SK-N-SH treated with all-trans-retinoic acid at 6 μM for 48 hours (cell line): Measurements from ENCODE around the gene ASTN2.

Source experiments
- ATAC-seq: fragments of 200-7000 bp; cut with Tn5 transposase; 3 replicates; pipeline ENCODE4 v1.9.1; 2020; ENCODE audit warnings: mild to moderate bottlenecking, moderate library complexity
- ARNTL ChIP-seq: fragments of 450-650 bp; formaldehyde crosslinking; IDR thresholded peaks from 2 replicates; pipeline ENCODE4 v1.5.0; 2020; ENCODE audit warnings: low read depth, mild to moderate bottlenecking, moderate library complexity, borderline replicate concordance
- BACH2 ChIP-seq: fragments of 250-450 bp; sonication (Bioruptor Pico); IDR thresholded peaks from 2 replicates; pipeline ENCODE4 v1.9.0; 2021; ENCODE audit warnings: mild to moderate bottlenecking, borderline replicate concordance
- CSDC2 ChIP-seq: fragments of 250-450 bp; sonication (Bioruptor Pico); IDR thresholded peaks from 2 replicates; pipeline ENCODE4 v1.5.0; 2020; ENCODE audit warnings: mild to moderate bottlenecking, moderate library complexity
- ESRRG ChIP-seq: fragments of 250-450 bp; sonication (Bioruptor Pico); IDR thresholded peaks from 2 replicates; pipeline ENCODE4 v1.6.1; 2021; ENCODE audit warnings: mild to moderate bottlenecking
- GLIS3 ChIP-seq: fragments of 250-450 bp; sonication (Bioruptor Pico); IDR thresholded peaks from 2 replicates; pipeline ENCODE4 v1.5.0; 2020; ENCODE audit warnings: mild to moderate bottlenecking, moderate library complexity
- ISL1 ChIP-seq: fragments of 250-450 bp; sonication (Bioruptor Pico); IDR thresholded peaks from 2 replicates; pipeline ENCODE4 v2.1.2; 2022; ENCODE audit warnings: mild to moderate bottlenecking, moderate library complexity
- PPARA ChIP-seq: fragments of 250-450 bp; sonication (Bioruptor Pico); IDR thresholded peaks from 2 replicates; pipeline ENCODE4 v1.5.0; 2020; ENCODE audit warnings: mild to moderate bottlenecking, borderline replicate concordance
- RARB ChIP-seq: fragments of 250-450 bp; sonication (Bioruptor Pico); IDR thresholded peaks from 2 replicates; pipeline ENCODE4 v1.8.0; 2021; ENCODE audit warnings: mild to moderate bottlenecking, moderate library complexity
- SNAI2 ChIP-seq: fragments of 250-450 bp; sonication (Bioruptor Pico); IDR thresholded peaks from 2 replicates; pipeline ENCODE4 v1.5.0; 2020; ENCODE audit warnings: mild to moderate bottlenecking, moderate library complexity
- TCF4 ChIP-seq: fragments of 250-450 bp; sonication (Bioruptor Pico); IDR thresholded peaks from 2 replicates; pipeline ENCODE4 v1.8.0; 2021; ENCODE audit warnings: mild to moderate bottlenecking, moderate library complexity, borderline replicate concordance
- TOX ChIP-seq: fragments of 250-450 bp; sonication (Bioruptor Pico); IDR thresholded peaks from 2 replicates; pipeline ENCODE4 v1.8.0; 2021; ENCODE audit warnings: mild to moderate bottlenecking, moderate library complexity, borderline replicate concordance
- ZC3H10 ChIP-seq: fragments of 250-450 bp; sonication (Bioruptor Pico); IDR thresholded peaks from 2 replicates; pipeline ENCODE4 v1.5.1; 2021; ENCODE audit warnings: mild to moderate bottlenecking, moderate library complexity
- ZNF565 ChIP-seq: fragments of 450-650 bp; formaldehyde crosslinking; conservative IDR thresholded peaks from 2 replicates; pipeline ENCODE4 v1.5.0; 2020; ENCODE audit warnings: low read depth, mild to moderate bottlenecking, moderate library complexity
- ZNF70 ChIP-seq: fragments of 450-650 bp; formaldehyde crosslinking; IDR thresholded peaks from 2 replicates; pipeline ENCODE4 v1.5.0; 2020; ENCODE audit warnings: mild to moderate bottlenecking, moderate library complexity
- ZNF8 ChIP-seq: fragments of 450-650 bp; formaldehyde crosslinking; IDR thresholded peaks from 2 replicates; pipeline ENCODE4 v1.5.0; 2020; ENCODE audit warnings: mild to moderate bottlenecking, moderate library complexity
- TF ChIP-seq, protein P1 (sequence below): fragments of 250-450 bp; sonication (Bioruptor Pico); IDR thresholded peaks from 2 replicates; pipeline ENCODE4 v1.5.0; 2020; ENCODE audit warnings: mild to moderate bottlenecking, moderate library complexity
- TF ChIP-seq, protein P2 (sequence below): fragments of 250-450 bp; sonication (Bioruptor Pico); IDR thresholded peaks from 2 replicates; pipeline ENCODE4 v1.5.1; 2020; ENCODE audit warnings: low read depth, mild to moderate bottlenecking, moderate library complexity
- TF ChIP-seq, protein P3 (sequence below): fragments of 250-450 bp; sonication (Bioruptor Pico); IDR thresholded peaks from 2 replicates; pipeline ENCODE4 v1.8.0; 2020; ENCODE audit warnings: mild to moderate bottlenecking, moderate library complexity, borderline replicate concordance
- TF ChIP-seq, protein P4 (sequence below): fragments of 250-450 bp; sonication (Bioruptor Pico); IDR thresholded peaks from 2 replicates; pipeline ENCODE4 v1.8.0; 2021; ENCODE audit warnings: low read depth, mild to moderate bottlenecking, moderate library complexity, borderline replicate concordance

The ASTN2 gene

DNA sequence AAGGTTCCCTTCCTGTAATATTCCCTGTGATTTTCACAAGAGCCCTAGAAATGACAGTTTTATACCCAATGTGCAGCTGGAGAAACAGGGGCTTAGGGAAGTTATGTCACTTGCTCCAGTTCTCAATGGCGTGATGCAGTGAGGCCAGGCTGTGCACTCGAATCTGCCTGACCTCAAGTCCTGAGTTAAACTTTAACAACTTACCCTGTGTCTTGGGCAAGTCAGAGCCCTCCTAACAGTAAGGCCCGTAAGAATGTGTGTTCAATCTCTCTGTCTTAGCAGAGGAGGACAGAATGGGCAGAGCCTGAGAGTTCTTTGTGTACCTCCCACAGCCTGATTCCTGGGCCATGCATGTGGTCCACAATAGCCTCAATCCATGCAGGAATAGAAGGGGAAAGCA, 546.7 kb downstream of the ASTN2 start:
- ATAC-seq = no peak
- TF ChIP-seq, protein P1, sequence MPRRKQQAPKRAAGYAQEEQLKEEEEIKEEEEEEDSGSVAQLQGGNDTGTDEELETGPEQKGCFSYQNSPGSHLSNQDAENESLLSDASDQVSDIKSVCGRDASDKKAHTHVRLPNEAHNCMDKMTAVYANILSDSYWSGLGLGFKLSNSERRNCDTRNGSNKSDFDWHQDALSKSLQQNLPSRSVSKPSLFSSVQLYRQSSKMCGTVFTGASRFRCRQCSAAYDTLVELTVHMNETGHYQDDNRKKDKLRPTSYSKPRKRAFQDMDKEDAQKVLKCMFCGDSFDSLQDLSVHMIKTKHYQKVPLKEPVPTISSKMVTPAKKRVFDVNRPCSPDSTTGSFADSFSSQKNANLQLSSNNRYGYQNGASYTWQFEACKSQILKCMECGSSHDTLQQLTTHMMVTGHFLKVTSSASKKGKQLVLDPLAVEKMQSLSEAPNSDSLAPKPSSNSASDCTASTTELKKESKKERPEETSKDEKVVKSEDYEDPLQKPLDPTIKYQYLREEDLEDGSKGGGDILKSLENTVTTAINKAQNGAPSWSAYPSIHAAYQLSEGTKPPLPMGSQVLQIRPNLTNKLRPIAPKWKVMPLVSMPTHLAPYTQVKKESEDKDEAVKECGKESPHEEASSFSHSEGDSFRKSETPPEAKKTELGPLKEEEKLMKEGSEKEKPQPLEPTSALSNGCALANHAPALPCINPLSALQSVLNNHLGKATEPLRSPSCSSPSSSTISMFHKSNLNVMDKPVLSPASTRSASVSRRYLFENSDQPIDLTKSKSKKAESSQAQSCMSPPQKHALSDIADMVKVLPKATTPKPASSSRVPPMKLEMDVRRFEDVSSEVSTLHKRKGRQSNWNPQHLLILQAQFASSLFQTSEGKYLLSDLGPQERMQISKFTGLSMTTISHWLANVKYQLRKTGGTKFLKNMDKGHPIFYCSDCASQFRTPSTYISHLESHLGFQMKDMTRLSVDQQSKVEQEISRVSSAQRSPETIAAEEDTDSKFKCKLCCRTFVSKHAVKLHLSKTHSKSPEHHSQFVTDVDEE (CRISPR knock-in tag) = no peak
- TF ChIP-seq CSDC2 (CRISPR knock-in tag) (no peak), ZC3H10 (CRISPR knock-in tag) (no peak), PPARA (CRISPR knock-in tag) (no peak), ESRRG (no peak), GLIS3 (CRISPR knock-in tag) (no peak), RARB (CRISPR knock-in tag) (no peak), SNAI2 (no peak), ZNF565 (no peak), ZNF70 (CRISPR knock-in tag) (no peak), ISL1 (CRISPR knock-in tag) (no peak), ZNF8 (CRISPR knock-in tag) (no peak), TCF4 (CRISPR knock-in tag) (no peak), BACH2 (CRISPR knock-in tag) (no peak), TOX (no peak), ARNTL (no peak)
- TF ChIP-seq, protein P2, sequence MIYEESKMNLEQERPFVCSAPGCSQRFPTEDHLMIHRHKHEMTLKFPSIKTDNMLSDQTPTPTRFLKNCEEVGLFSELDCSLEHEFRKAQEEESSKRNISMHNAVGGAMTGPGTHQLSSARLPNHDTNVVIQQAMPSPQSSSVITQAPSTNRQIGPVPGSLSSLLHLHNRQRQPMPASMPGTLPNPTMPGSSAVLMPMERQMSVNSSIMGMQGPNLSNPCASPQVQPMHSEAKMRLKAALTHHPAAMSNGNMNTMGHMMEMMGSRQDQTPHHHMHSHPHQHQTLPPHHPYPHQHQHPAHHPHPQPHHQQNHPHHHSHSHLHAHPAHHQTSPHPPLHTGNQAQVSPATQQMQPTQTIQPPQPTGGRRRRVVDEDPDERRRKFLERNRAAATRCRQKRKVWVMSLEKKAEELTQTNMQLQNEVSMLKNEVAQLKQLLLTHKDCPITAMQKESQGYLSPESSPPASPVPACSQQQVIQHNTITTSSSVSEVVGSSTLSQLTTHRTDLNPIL (CRISPR knock-in tag) = no peak
- TF ChIP-seq, protein P3, sequence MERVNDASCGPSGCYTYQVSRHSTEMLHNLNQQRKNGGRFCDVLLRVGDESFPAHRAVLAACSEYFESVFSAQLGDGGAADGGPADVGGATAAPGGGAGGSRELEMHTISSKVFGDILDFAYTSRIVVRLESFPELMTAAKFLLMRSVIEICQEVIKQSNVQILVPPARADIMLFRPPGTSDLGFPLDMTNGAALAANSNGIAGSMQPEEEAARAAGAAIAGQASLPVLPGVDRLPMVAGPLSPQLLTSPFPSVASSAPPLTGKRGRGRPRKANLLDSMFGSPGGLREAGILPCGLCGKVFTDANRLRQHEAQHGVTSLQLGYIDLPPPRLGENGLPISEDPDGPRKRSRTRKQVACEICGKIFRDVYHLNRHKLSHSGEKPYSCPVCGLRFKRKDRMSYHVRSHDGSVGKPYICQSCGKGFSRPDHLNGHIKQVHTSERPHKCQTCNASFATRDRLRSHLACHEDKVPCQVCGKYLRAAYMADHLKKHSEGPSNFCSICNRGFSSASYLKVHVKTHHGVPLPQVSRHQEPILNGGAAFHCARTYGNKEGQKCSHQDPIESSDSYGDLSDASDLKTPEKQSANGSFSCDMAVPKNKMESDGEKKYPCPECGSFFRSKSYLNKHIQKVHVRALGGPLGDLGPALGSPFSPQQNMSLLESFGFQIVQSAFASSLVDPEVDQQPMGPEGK (CRISPR knock-in tag) = no peak
- TF ChIP-seq, protein P4, sequence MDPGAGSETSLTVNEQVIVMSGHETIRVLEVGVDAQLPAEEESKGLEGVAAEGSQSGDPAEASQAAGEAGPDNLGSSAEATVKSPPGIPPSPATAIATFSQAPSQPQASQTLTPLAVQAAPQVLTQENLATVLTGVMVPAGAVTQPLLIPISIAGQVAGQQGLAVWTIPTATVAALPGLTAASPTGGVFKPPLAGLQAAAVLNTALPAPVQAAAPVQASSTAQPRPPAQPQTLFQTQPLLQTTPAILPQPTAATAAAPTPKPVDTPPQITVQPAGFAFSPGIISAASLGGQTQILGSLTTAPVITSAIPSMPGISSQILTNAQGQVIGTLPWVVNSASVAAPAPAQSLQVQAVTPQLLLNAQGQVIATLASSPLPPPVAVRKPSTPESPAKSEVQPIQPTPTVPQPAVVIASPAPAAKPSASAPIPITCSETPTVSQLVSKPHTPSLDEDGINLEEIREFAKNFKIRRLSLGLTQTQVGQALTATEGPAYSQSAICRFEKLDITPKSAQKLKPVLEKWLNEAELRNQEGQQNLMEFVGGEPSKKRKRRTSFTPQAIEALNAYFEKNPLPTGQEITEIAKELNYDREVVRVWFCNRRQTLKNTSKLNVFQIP = no peak

DNA sequence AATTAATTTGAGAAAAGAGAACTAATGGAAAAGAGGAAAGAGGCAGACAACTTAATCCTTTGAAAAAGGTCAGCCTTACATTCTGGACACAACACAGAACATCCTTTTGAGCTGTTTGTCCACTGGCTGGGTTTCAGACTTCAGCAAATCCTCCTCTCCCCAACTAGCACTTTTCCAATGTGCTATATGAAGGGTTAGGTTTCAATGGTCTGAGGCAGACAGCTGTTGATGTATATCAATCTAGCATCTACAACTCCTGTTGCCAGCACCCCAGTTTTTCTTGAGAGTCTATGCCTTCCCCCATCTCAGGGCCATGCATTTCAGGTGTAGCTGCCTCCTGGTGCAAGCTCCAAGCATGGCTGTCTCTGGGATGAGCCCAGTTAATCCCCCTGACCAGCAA, 553.5 kb downstream of the ASTN2 start:
- ATAC-seq = no peak
- TF ChIP-seq ZC3H10 (CRISPR knock-in tag) (no peak), ZNF8 (CRISPR knock-in tag) (no peak), PPARA (CRISPR knock-in tag) (no peak), ZNF565 (no peak), CSDC2 (CRISPR knock-in tag) (no peak), GLIS3 (CRISPR knock-in tag) (no peak), RARB (CRISPR knock-in tag) (no peak)
- TF ChIP-seq, protein P4 = no peak
- TF ChIP-seq, protein P3 (CRISPR knock-in tag) = no peak
